Colonic mucosa (tissue), 4 donors: ENCODE measurements around the gene MRPL10. TPM values are rescaled to one million over a fixed set of nuclear protein-coding genes. Genes with fewer than 3 reads are reported as not detected.

Experiments used
- DNase-seq: peaks from one replicate; pipeline ENCODE4 v3.0.0-alpha.2; 2020
- H3K27ac ChIP-seq: fragments of 200-600 bp; one replicate; pipeline ENCODE4 v1.8.0; 2021
- H3K27me3 ChIP-seq: fragments of 200-600 bp; one replicate; pipeline ENCODE4 v1.8.0; 2021
- H3K36me3 ChIP-seq: fragments of 200-600 bp; one replicate; pipeline ENCODE4 v1.8.0; 2021
- H3K4me1 ChIP-seq: fragments of 200-600 bp; one replicate; pipeline ENCODE4 v1.8.0; 2021; ENCODE audit warnings: mild to moderate bottlenecking
- H3K4me3 ChIP-seq: fragments of 200-600 bp; one replicate; pipeline ENCODE4 v1.8.0; 2021
- H3K9ac ChIP-seq, 2 donors: one replicate each; pipeline ENCODE4 v1.7.0; 2013; ENCODE audit warnings: control low read depth in 2 of 2, low read depth in 2 of 2, low read length in 2 of 2
- H3K9me3 ChIP-seq: fragments of 200-600 bp; one replicate; pipeline ENCODE4 v1.8.0; 2021
- intact Hi-C: fragments of 100-400 bp; cut with DNase I; formaldehyde crosslinking; loops from one replicate; pipeline ENCODE4 v1.14.1; 2022
- total RNA-seq, 2 donors: library from RNA; stranded (reverse); fragmentation: NEBNext Ultra II Directional in 1 of 2; extraction: Animal tissue kit (Norgen Biotek cat#: 25700) in 1 of 2; gene quantifications; one replicate each; pipeline ENCODE4 v1.2.1, GENCODE V29; 2021
- TF ChIP-seq, protein P1 (sequence below): fragments of 200-600 bp; IDR thresholded peaks from one replicate; pipeline ENCODE4 v1.8.0; 2022; ENCODE audit warnings: antibody characterized with exemption, mild to moderate bottlenecking
- donor health status: healthy.
- donor health status: DM: no; HTN: no; CAD: no.
- donor health status: DM: no; HTN: no; CAD: no.

The MRPL10 gene
- total RNA-seq, 2 donors from 2014 or later = 32.2 to 50.8 TPM

DNA sequence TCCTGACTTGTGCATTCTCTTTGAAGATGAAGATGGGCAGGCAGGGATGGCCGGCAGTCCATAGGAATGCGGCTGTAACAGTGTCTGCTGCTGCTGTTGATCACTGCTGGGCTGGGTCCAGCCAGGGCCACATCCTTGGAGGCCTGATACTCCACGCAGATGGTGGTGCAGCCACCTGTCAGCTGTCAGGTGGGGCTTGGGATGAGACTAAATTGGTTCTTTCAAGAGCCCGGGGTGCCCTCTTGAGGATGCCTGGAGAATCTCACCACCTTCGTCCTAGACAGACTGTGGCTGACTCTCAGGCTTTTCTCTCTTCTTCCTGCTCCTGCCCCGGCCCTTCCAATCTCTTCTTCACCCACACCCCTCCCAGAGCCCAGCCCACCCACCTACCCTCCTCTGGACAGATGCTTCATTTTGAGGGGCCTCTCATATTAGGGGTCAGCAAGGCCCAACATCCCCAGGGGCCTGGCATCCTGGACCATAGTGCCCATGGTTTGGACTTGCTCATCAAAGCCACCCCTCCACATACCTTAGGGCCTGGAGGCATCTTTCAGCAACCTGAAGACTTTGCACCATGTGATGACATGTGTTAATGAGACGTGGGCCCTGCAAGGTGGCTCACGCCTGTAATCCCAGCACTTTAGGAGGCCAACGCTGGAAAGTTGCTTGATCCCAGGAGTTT, 28.9 kb downstream of the MRPL10 start:
- Histone ChIP-seq H3K4me1 (no peaks in the 10 kb centered on the region), H3K9me3 (no peaks in the 10 kb centered on the region), H3K27me3 (no peaks in the 10 kb centered on the region), H3K4me3 (no peak overlapping the region), H3K27ac (no peak overlapping the region), H3K36me3 (no peaks in the 10 kb centered on the region), H3K9ac (no peak overlapping the region)
- TF ChIP-seq, protein P1, sequence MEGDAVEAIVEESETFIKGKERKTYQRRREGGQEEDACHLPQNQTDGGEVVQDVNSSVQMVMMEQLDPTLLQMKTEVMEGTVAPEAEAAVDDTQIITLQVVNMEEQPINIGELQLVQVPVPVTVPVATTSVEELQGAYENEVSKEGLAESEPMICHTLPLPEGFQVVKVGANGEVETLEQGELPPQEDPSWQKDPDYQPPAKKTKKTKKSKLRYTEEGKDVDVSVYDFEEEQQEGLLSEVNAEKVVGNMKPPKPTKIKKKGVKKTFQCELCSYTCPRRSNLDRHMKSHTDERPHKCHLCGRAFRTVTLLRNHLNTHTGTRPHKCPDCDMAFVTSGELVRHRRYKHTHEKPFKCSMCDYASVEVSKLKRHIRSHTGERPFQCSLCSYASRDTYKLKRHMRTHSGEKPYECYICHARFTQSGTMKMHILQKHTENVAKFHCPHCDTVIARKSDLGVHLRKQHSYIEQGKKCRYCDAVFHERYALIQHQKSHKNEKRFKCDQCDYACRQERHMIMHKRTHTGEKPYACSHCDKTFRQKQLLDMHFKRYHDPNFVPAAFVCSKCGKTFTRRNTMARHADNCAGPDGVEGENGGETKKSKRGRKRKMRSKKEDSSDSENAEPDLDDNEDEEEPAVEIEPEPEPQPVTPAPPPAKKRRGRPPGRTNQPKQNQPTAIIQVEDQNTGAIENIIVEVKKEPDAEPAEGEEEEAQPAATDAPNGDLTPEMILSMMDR = peak; percentile 58
- intact Hi-C loops = loop anchor here (10.0 kb wide), 2 partner anchors 108 to 138 kb away; partner anchors contain the start of gene TBKBP1
- peak; percentile 55 for DNase-seq

DNA sequence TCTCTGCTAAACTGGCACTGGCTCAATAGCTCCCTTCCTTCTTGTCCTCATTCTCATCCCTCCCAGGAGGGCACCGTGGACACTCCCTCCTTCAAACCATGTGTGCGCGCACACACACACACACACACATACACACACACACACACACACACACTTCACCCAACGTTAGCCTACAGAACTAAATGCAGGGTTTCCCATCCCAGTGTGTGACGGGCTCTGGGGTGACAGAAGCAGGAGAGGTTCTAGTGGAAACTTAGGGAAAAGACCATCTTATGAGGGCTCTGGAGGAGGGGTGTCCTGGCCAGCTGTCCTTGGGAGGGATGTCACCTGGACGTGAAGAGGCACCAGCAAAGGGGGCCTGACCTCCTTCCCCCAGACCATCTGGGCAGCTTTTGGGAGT, 29.4 kb downstream of the MRPL10 start:
- H3K27me3 ChIP-seq = no peaks in the 10 kb centered on the region
- no peaks in the 10 kb centered on the region for H3K4me1 ChIP-seq
- no peak for DNase-seq
- no peak overlapping the region for H3K9ac ChIP-seq
- TF ChIP-seq, protein P1 = no peak
- H3K4me3 ChIP-seq = no peak overlapping the region
- H3K9me3 ChIP-seq = no peaks in the 10 kb centered on the region
- no peaks in the 10 kb centered on the region for H3K36me3 ChIP-seq
- intact Hi-C loops = loop anchor here (10.0 kb wide), 2 partner anchors 107 to 137 kb away; partner anchors contain the start of gene TBKBP1
- H3K27ac ChIP-seq = no peak overlapping the region

- TF ChIP-seq, protein P1 = no peak
- intact Hi-C loops = loop anchor here (10.0 kb wide), 2 partner anchors 106 to 136 kb away; partner anchors contain the start of gene TBKBP1
Observed at GRCh38 chr17:47801176-47801765, 30.1 kb downstream of the MRPL10 start.

DNA sequence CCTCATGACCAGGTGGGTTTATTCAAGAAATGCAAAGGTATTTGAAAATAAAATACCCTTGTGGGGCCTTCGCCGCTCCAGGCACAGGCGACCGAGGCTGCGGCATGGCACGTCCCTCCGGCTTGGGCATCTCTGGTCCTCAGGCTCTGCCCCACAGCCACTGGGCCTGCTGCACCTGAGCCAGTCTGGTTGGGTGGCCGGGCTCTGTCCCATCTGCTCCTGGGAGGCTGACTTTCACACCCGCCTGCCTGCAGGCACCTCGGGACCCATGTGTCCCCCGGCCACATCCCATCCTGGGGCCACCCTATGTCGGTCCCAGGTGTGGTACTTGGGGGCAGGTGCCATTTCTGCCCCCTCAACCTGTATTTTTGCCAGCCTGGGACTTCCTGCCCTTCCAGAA, 30.7 kb downstream of the MRPL10 start:
- DNase-seq = no peak
- Histone ChIP-seq H3K4me1 (no peaks in the 10 kb centered on the region), H3K36me3 (no peaks in the 10 kb centered on the region), H3K9ac (no peak overlapping the region), H3K27ac (no peak overlapping the region), H3K9me3 (no peaks in the 10 kb centered on the region), H3K4me3 (no peak overlapping the region), H3K27me3 (no peaks in the 10 kb centered on the region)
- intact Hi-C loops = loop anchor here (10.0 kb wide), 2 partner anchors 106 to 136 kb away; partner anchors contain the start of gene TBKBP1
- TF ChIP-seq, protein P1 = no peak

More at GRCh38 chr17:47801176-47801765, 30.1 kb downstream of the MRPL10 start:
- H3K27ac ChIP-seq = no peak overlapping the region
- no peaks in the 10 kb centered on the region for H3K4me1 ChIP-seq
- no peak overlapping the region for H3K4me3 ChIP-seq
- H3K36me3 ChIP-seq = no peaks in the 10 kb centered on the region
- H3K27me3 ChIP-seq = no peaks in the 10 kb centered on the region
- H3K9me3 ChIP-seq = no peaks in the 10 kb centered on the region
- H3K9ac ChIP-seq = no peak overlapping the region
- no peak for DNase-seq

DNA sequence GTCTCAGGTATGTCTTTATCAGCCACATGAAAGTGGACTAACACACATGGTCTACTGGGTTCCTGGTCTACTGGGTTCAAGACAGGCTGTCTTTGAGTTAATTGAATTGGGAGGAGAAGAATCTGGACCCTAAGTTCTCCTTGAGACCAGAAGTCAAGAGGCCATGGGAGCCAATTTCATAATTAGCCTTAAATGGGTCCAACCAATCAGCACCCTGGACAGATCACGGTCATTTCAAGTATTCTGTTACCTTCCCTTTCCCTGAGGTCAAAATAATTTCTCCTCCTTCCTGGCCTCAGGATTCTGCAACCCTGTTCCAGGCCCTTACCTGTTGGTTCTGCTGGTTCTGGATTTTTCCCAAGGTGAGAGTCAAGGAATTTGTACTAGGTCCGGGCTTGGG, 33.5 kb downstream of the MRPL10 start:
- Histone ChIP-seq H3K36me3 (no peaks in the 10 kb centered on the region), H3K9me3 (no peaks in the 10 kb centered on the region), H3K9ac (no peak overlapping the region), H3K27me3 (no peaks in the 10 kb centered on the region), H3K4me3 (no peak overlapping the region), H3K27ac (no peak overlapping the region), H3K4me1 (no peaks in the 10 kb centered on the region)
- TF ChIP-seq, protein P1 = no peak
- intact Hi-C loops = no loop called here
- no peak for DNase-seq
